Stimulated activated CD8-positive, alpha-beta memory T cell treated with anti-CD3 and anti-CD28 coated beads, Interleukin-2, amount 100 ng/mL, for 48 hours (primary cell): ENCODE data around the gene ABCC6.
"Not testable (repeated sequence)": the region's sequence is repeated elsewhere in the genome, so short reads cannot be mapped to it uniquely, and the experiment has no call there.

Experiments used
- DNase-seq, 2 donors: peaks; one replicate each; pipeline ENCODE4 v3.0.0-alpha.2; 2020; ENCODE audit warnings: low read depth in 2 of 2

ABCC6 gene

GRCh38 chr16:16190546-16190945, 32.7 kb downstream of the ABCC6 start:
- no peak for DNase-seq

- DNase-seq: no peak
These were observed 33.5 kb downstream of the ABCC6 start for GRCh38 chr16:16189842-16190241.

GRCh38 chr16:16188827-16189226, 34.5 kb downstream of the ABCC6 start:
- no peak for DNase-seq

GRCh38 chr16:16186820-16187219, 36.5 kb downstream of the ABCC6 start:
- no peak for DNase-seq

GRCh38 chr16:16185095-16185494, 38.2 kb downstream of the ABCC6 start:
- DNase-seq: no peak

- DNase-seq: no peak
These were observed 38.7 kb downstream of the ABCC6 start for GRCh38 chr16:16184594-16184993.

- no peak for DNase-seq
These were observed 39.7 kb downstream of the ABCC6 start for GRCh38 chr16:16183562-16183961.

GRCh38 chr16:16182918-16183317, 40.4 kb downstream of the ABCC6 start:
- DNase-seq: no peak

GRCh38 chr16:16181748-16182147, 41.5 kb downstream of the ABCC6 start:
- not testable (repeated sequence) for DNase-seq

- no peak for DNase-seq
These were observed 44.7 kb downstream of the ABCC6 start for GRCh38 chr16:16178455-16179162.

GRCh38 chr16:16176328-16176727, 47.0 kb downstream of the ABCC6 start:
- DNase-seq: no peak

GRCh38 chr16:16175296-16175695, 48.0 kb downstream of the ABCC6 start:
- DNase-seq: no peak

GRCh38 chr16:16172991-16173390, 50.3 kb downstream of the ABCC6 start:
- DNase-seq: no peak

- no peak for DNase-seq
These were observed 51.9 kb downstream of the ABCC6 start for GRCh38 chr16:16171332-16171919.

- DNase-seq: no peak
These were observed 53.7 kb downstream of the ABCC6 start for GRCh38 chr16:16169615-16170014.

- no peak for DNase-seq
These were observed 54.9 kb downstream of the ABCC6 start for GRCh38 chr16:16168431-16168830.

- DNase-seq: no peak
These were observed 55.4 kb downstream of the ABCC6 start for GRCh38 chr16:16167927-16168326.

GRCh38 chr16:16166949-16167348, 56.3 kb downstream of the ABCC6 start:
- DNase-seq: no peak

GRCh38 chr16:16166085-16166484, 57.2 kb downstream of the ABCC6 start:
- DNase-seq: no peak

GRCh38 chr16:16164243-16164642, 59.1 kb downstream of the ABCC6 start:
- no peak for DNase-seq

- DNase-seq: no peak
These were observed 59.7 kb downstream of the ABCC6 start for GRCh38 chr16:16163571-16163970.

- DNase-seq: no peak
These were observed 60.2 kb downstream of the ABCC6 start for GRCh38 chr16:16163109-16163508.

GRCh38 chr16:16162591-16162990, 60.7 kb downstream of the ABCC6 start:
- DNase-seq: no peak

- not testable (repeated sequence) for DNase-seq
These were observed 61.5 kb downstream of the ABCC6 start for GRCh38 chr16:16161840-16162239.
